GDM1 (cell line): Measurements from ENCODE around the gene NRG3.

Source experiments
- DNase-seq: peaks from one replicate; lab custom pipeline; 2025; lab: John Stamatoyannopoulos, UW

The NRG3 gene

GRCh38 chr10:82817676-82818422, 942.9 kb downstream of the NRG3 start:
- DNase-seq, result no peak

GRCh38 chr10:82821043-82821442, 946.0 kb downstream of the NRG3 start:
- no peak for DNase-seq

GRCh38 chr10:82826132-82826531, 951.1 kb downstream of the NRG3 start:
- no peak for DNase-seq

- no peak for DNase-seq
Measured at GRCh38 chr10:82827901-82828300, 952.9 kb downstream of the NRG3 start.

- no peak for DNase-seq
Measured at GRCh38 chr10:82847242-82847641, 972.2 kb downstream of the NRG3 start.

- no peak for DNase-seq
Measured at GRCh38 chr10:82850191-82850590, 975.2 kb downstream of the NRG3 start.

GRCh38 chr10:82856957-82857613, 982.1 kb downstream of the NRG3 start:
- no peak for DNase-seq

GRCh38 chr10:82861889-82862288, 986.9 kb downstream of the NRG3 start:
- no peak for DNase-seq

- DNase-seq, result no peak
Measured at GRCh38 chr10:82865366-82865765, 990.4 kb downstream of the NRG3 start.

- DNase-seq, result no peak
Measured at GRCh38 chr10:82866424-82867020, 991.5 kb downstream of the NRG3 start.

GRCh38 chr10:82867056-82867455, 992.1 kb downstream of the NRG3 start:
- DNase-seq, result no peak

GRCh38 chr10:82874671-82875070, 999.7 kb downstream of the NRG3 start:
- DNase-seq, result no peak

GRCh38 chr10:82880776-82881290, 1005.8 kb downstream of the NRG3 start:
- DNase-seq, result no peak

GRCh38 chr10:82882722-82883121, 1007.7 kb downstream of the NRG3 start:
- no peak for DNase-seq

GRCh38 chr10:82883603-82884002, 1008.6 kb downstream of the NRG3 start:
- no peak for DNase-seq

- no peak for DNase-seq
Measured at GRCh38 chr10:82887488-82887887, 1012.5 kb downstream of the NRG3 start.

- DNase-seq, result no peak
Measured at GRCh38 chr10:82888809-82889455, 1013.9 kb downstream of the NRG3 start.

- no peak for DNase-seq
Measured at GRCh38 chr10:82889728-82890127, 1014.7 kb downstream of the NRG3 start.

- DNase-seq, result no peak
Measured at GRCh38 chr10:82890573-82890972, 1015.6 kb downstream of the NRG3 start.

- DNase-seq, result no peak
Measured at GRCh38 chr10:82908096-82908495, 1033.1 kb downstream of the NRG3 start.

GRCh38 chr10:82908751-82909150, 1033.8 kb downstream of the NRG3 start:
- no peak for DNase-seq

- no peak for DNase-seq
Measured at GRCh38 chr10:82910301-82910700, 1035.3 kb downstream of the NRG3 start.
